ENCODE measurements around the gene MAPRE2. TPM values are rescaled to one million over a fixed set of nuclear protein-coding genes. Genes with fewer than 3 reads are reported as not detected.

The MAPRE2 gene
- total RNA-seq, 1 experiment from 2014 or later, result 29.4 TPM

GRCh38 chr18:35158728-35159450 is 117.7 kb downstream of the MAPRE2 start:
- no peak overlapping the region for H3K4me2 ChIP-seq (ENCODE audit: insufficient read depth, insufficient read length, low read length)
- H3K27me3 ChIP-seq (ENCODE audit: insufficient read depth, low read length), result no peaks in the 10 kb centered on the region
- H3K4me1 ChIP-seq (ENCODE audit: insufficient read depth, low read length), result peaks cover 4% of the 10 kb centered on the region; the same call in 1 of the 2 replicates
- H2AK5ac ChIP-seq (ENCODE audit: insufficient read length, low read length), result no peak overlapping the region
- no CpG with 5 or more reads among the region's 5 CpGs for WGBS (ENCODE audit: extremely low coverage, insufficient read length, low lambda C conversion rate)
- no peak overlapping the region for H2BK5ac ChIP-seq (ENCODE audit: insufficient read length, low read length)
- H3K9me3 ChIP-seq (ENCODE audit: control insufficient read depth, low read depth, low read length), result no peaks in the 10 kb centered on the region
- no peaks in the 10 kb centered on the region for H3K79me1 ChIP-seq (ENCODE audit: insufficient read depth, low read depth, low read length, poor library complexity, severe bottlenecking)
- no peak for DNase-seq
- no peaks in the 10 kb centered on the region for H3K79me2 ChIP-seq (ENCODE audit: insufficient read depth, low read length)
- no peak overlapping the region for H2BK120ac ChIP-seq (ENCODE audit: low read depth, low read length, poor library complexity, severe bottlenecking)
- H4K20me1 ChIP-seq (ENCODE audit: control insufficient read depth, insufficient read depth, insufficient read length), result no peaks in the 10 kb centered on the region
- H3K56ac ChIP-seq (ENCODE audit: insufficient read length, low read depth, low read length), result no peak overlapping the region
- no peak overlapping the region for H3K23ac ChIP-seq (ENCODE audit: insufficient read length, low read depth, low read length)
- no peak overlapping the region for H3K18ac ChIP-seq (ENCODE audit: insufficient read length, low read depth, low read length)
- no peak overlapping the region for H2BK20ac ChIP-seq (ENCODE audit: low read depth, low read length, poor library complexity, severe bottlenecking)
- no peak overlapping the region for H3K9ac ChIP-seq (ENCODE audit: extremely low read depth, insufficient read length, low read length)
- no peak overlapping the region for H2BK12ac ChIP-seq (ENCODE audit: insufficient read length, low read depth, low read length)
- no peaks in the 10 kb centered on the region for H3K9me3 Mint-ChIP-seq
- H3K4me1 Mint-ChIP-seq, result peaks cover 11 to 14% of the 10 kb centered on the region in 2 experiments
- TF ChIP-seq, protein P1, sequence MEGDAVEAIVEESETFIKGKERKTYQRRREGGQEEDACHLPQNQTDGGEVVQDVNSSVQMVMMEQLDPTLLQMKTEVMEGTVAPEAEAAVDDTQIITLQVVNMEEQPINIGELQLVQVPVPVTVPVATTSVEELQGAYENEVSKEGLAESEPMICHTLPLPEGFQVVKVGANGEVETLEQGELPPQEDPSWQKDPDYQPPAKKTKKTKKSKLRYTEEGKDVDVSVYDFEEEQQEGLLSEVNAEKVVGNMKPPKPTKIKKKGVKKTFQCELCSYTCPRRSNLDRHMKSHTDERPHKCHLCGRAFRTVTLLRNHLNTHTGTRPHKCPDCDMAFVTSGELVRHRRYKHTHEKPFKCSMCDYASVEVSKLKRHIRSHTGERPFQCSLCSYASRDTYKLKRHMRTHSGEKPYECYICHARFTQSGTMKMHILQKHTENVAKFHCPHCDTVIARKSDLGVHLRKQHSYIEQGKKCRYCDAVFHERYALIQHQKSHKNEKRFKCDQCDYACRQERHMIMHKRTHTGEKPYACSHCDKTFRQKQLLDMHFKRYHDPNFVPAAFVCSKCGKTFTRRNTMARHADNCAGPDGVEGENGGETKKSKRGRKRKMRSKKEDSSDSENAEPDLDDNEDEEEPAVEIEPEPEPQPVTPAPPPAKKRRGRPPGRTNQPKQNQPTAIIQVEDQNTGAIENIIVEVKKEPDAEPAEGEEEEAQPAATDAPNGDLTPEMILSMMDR (conservative IDR thresholded peaks at IDR 0.05), result no peak
- H4K91ac ChIP-seq (ENCODE audit: insufficient read length, low read depth, low read length), result no peak overlapping the region
- no peak overlapping the region for H2BK15ac ChIP-seq (ENCODE audit: low read depth, low read length)
- no peaks in the 10 kb centered on the region for H3K27me3 Mint-ChIP-seq (ENCODE audit: low read depth)
- H3K27ac Mint-ChIP-seq, result no peak overlapping the region; a peak in 1 of 7 replicates
- no peak overlapping the region for H3K4me3 Mint-ChIP-seq
- no peaks in the 10 kb centered on the region for H3K36me3 Mint-ChIP-seq (ENCODE audit: insufficient read depth in 1 of 3, low read depth in 3 of 3)
- H2AFZ ChIP-seq (ENCODE audit: low read length), result no peak overlapping the region
- no peak overlapping the region for H3T11ph ChIP-seq (ENCODE audit: low read length)
- H3K4ac ChIP-seq (ENCODE audit: low read depth, low read length), result no peak overlapping the region
- H4K5ac ChIP-seq (ENCODE audit: insufficient read length, low read depth, low read length), result no peak overlapping the region
- H3K14ac ChIP-seq (ENCODE audit: insufficient read depth, low read length), result no peak overlapping the region
- no peak overlapping the region for H4K8ac ChIP-seq (replicated peaks; ENCODE audit: insufficient read length, low read depth, low read length)
- H3K27ac ChIP-seq (ENCODE audit: insufficient read length, low read depth, low read length), result no peak overlapping the region
- H3K23me2 ChIP-seq (ENCODE audit: insufficient read length, low read depth, low read length, poor library complexity, severe bottlenecking), result no peaks in the 10 kb centered on the region

Measured in H9 (cell line).